Measurements from ENCODE around the gene INTS11.

INTS11 gene

DNA sequence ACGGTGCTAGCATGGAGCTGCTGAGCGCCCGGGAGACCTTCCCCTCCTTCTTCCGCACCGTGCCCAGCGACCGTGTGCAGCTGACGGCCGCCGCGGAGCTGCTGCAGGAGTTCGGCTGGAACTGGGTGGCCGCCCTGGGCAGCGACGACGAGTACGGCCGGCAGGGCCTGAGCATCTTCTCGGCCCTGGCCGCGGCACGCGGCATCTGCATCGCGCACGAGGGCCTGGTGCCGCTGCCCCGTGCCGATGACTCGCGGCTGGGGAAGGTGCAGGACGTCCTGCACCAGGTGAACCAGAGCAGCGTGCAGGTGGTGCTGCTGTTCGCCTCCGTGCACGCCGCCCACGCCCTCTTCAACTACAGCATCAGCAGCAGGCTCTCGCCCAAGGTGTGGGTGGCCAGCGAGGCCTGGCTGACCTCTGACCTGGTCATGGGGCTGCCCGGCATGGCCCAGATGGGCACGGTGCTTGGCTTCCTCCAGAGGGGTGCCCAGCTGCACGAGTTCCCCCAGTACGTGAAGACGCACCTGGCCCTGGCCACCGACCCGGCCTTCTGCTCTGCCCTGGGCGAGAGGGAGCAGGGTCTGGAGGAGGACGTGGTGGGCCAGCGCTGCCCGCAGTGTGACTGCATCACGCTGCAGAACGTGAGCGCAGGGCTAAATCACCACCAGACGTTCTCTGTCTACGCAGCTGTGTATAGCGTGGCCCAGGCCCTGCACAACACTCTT lies 7.7 kb upstream of the INTS11 start:
- Histone ChIP-seq H3K4me3 (no peak overlapping the region), H3K36me3 (peaks cover 11 to 38% (median 27%) of the 10 kb centered on the region in 3 donors)
- TF ChIP-seq, protein P1, sequence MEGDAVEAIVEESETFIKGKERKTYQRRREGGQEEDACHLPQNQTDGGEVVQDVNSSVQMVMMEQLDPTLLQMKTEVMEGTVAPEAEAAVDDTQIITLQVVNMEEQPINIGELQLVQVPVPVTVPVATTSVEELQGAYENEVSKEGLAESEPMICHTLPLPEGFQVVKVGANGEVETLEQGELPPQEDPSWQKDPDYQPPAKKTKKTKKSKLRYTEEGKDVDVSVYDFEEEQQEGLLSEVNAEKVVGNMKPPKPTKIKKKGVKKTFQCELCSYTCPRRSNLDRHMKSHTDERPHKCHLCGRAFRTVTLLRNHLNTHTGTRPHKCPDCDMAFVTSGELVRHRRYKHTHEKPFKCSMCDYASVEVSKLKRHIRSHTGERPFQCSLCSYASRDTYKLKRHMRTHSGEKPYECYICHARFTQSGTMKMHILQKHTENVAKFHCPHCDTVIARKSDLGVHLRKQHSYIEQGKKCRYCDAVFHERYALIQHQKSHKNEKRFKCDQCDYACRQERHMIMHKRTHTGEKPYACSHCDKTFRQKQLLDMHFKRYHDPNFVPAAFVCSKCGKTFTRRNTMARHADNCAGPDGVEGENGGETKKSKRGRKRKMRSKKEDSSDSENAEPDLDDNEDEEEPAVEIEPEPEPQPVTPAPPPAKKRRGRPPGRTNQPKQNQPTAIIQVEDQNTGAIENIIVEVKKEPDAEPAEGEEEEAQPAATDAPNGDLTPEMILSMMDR (IDR thresholded peaks at IDR 0.05) = no peak

DNA sequence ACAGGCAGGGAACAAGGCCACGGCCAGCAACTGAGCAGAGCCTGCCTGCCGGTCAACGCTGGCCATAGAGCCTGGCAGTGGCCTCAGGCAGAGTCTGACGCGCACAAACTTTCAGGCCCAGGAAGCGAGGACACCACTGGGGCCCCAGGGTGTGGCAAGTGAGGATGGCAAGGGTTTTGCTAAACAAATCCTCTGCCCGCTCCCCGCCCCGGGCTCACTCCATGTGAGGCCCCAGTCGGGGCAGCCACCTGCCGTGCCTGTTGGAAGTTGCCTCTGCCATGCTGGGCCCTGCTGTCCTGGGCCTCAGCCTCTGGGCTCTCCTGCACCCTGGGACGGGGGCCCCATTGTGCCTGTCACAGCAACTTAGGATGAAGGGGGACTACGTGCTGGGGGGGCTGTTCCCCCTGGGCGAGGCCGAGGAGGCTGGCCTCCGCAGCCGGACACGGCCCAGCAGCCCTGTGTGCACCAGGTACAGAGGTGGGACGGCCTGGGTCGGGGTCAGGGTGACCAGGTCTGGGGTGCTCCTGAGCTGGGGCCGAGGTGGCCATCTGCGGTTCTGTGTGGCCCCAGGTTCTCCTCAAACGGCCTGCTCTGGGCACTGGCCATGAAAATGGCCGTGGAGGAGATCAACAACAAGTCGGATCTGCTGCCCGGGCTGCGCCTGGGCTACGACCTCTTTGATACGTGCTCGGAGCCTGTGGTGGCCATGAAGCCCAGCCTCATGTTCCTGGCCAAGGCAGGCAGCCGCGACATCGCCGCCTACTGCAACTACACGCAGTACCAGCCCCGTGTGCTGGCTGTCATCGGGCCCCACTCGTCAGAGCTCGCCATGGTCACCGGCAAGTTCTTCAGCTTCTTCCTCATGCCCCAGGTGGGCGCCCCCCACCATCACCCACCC lies 6.9 kb upstream of the INTS11 start, which contains the start of gene TAS1R3:
TSS of gene TAS1R3 (plus strand) at position 213 of the 898 bp plus-strand sequence. CDS start at position 279, 66 bp downstream.
- Histone ChIP-seq H3K27ac (no peak within 1 kb of the TSS), H3K4me1 (peaks cover 0 to 36% (median 2%) of the 10 kb centered on the region in 4 donors), H3K4me3 (no peak within 1 kb of the TSS), H3K36me3 (peaks cover 13 to 38% (median 30%) of the 10 kb centered on the region in 3 donors), H3K27me3 (no peaks in the 10 kb centered on the region), H3K9me3 (no peaks in the 10 kb centered on the region)
- DNase-seq = no peak
- TF ChIP-seq, protein P1 (IDR thresholded peaks at IDR 0.05) = no peak
- intact Hi-C loops (cut with DNase I; ENCODE audit: low total_unique reads) = no loop called here

More for the DNA sequence above, 7.7 kb upstream of the INTS11 start:
- H3K9me3 ChIP-seq = no peaks in the 10 kb centered on the region
- no peak for DNase-seq
- H3K4me1 ChIP-seq = peaks cover 0 to 30% (median 0%) of the 10 kb centered on the region in 4 donors
- H3K27ac ChIP-seq = no peak overlapping the region
- H3K27me3 ChIP-seq = no peaks in the 10 kb centered on the region
- intact Hi-C loops (cut with DNase I; ENCODE audit: low total_unique reads) = no loop called here

DNA sequence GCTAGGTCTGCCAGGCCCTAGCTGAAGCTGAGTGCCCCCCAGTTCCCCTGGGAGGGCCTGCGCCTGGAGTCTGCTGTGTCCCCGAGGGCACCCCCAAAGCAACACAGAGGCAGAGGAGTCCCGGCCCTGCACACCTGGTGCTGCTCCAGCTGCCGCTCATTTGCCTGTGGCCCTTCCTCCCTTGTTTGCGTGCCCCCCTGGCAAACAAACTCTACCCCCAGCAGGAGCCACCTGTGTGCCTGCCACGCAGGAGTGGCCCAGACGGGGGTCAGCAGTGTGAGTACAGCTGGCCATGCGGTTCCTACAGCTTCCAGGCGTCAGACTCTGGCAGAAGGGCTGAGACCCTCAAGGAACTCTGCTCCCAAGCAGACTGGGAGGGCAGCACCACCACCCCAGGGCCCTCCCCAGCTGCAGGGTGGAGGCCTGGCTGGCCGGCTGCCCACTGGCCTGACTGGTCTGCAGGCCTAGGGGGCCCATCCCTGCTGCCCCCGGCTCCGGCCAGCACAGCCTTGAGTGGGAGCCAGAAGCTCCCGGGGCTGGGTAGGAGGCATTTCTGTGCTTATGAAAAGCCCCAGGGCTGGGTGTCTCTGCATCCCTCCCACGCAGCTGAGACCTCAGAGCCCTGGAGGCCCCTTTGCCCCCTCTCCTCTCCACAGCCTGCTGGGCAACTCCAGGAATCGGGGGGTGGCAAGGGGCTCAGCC lies 6.1 kb upstream of the INTS11 start:
- peaks cover 13 to 30% (median 22%) of the 10 kb centered on the region in 3 donors for H3K36me3 ChIP-seq
- no peak overlapping the region for H3K4me3 ChIP-seq
- TF ChIP-seq, protein P1 (IDR thresholded peaks at IDR 0.05) = no peak
- no peak overlapping the region for H3K27ac ChIP-seq
- intact Hi-C loops (cut with DNase I; ENCODE audit: low total_unique reads) = no loop called here
- DNase-seq = no peak
- no peaks in the 10 kb centered on the region for H3K27me3 ChIP-seq
- no peaks in the 10 kb centered on the region for H3K9me3 ChIP-seq
- H3K4me1 ChIP-seq = peaks cover 0 to 44% (median 10%) of the 10 kb centered on the region in 4 donors

DNA sequence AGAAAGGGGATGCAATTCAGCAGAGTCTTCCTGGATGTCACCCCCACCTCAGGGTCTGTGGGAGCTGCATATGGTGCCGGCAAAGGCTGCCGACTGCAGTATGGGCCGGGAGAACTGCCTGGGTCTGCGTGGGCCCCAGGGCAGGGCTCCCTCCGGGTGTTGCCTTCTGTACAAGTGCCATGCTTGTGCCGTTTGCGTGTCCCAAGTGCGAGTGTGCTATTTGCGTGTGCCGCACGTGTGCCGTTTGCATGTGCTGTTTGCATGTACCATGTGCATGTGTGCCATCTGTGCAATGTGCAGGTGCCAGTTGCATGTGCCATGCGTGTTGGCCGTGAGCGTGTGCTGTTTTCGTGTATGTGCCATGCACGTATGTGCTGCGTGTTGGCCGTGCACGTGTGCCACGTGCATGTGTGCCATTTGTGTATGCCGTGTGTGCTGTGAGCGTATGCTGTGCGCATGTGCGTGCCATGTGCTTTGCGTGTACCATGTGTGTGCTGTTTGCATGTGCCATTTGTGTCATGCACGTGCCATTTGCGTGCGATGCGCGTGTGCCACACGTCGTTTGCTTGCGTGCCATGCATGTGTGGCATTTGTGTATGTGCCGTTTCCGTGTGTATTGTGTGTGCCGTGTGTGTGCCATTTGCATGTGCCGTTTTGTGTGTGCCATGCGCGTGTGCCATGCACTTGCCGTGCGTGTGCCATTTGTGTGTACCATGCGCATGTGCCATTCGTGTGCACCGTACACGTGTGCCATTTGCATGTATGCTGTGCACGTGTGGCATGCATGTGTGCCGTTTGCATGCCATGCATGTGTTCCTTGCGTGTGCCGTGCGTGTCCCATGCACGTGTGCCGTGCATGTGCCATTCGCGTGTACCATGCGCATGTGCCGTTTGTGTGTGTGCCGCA lies 5.1 kb upstream of the INTS11 start:
- intact Hi-C loops (cut with DNase I; ENCODE audit: low total_unique reads) = no loop called here
- Histone ChIP-seq H3K4me1 (peaks cover 0 to 52% (median 16%) of the 10 kb centered on the region in 4 donors), H3K27me3 (no peaks in the 10 kb centered on the region), H3K9me3 (no peaks in the 10 kb centered on the region), H3K36me3 (peaks cover 13 to 26% (median 20%) of the 10 kb centered on the region in 3 donors), H3K4me3 (no peak overlapping the region), H3K27ac (no peak overlapping the region)
- TF ChIP-seq, protein P1 (IDR thresholded peaks at IDR 0.05) = no peak
- DNase-seq = no peak
